Left lobe of liver (tissue), 2 donors: ENCODE data around the gene FSD1. TPM values are rescaled to one million over a fixed set of nuclear protein-coding genes. Genes with fewer than 3 reads are reported as not detected.
"Not testable (repeated sequence)": the region's sequence is repeated elsewhere in the genome, so short reads cannot be mapped to it uniquely, and the experiment has no call there.

Source experiments
- ATAC-seq: fragments of 200-7000 bp; cut with Tn5 transposase; one replicate; pipeline ENCODE4 v1.9.1; 2020; ENCODE audit warnings: mild to moderate bottlenecking, moderate library complexity
- DNase-seq: peaks from one replicate; pipeline ENCODE4 v3.0.0-alpha.2; 2020; ENCODE audit warnings: low spot score
- total RNA-seq: library from RNA; stranded (reverse); gene quantifications from one replicate; pipeline ENCODE4 v1.2.1, GENCODE V29; 2021
- donor health status: DM: no; HTN: no; CAD: no; lungs with moderate emphysema.
- donor health status: DM: no; HTN: yes; CAD: no.

The FSD1 gene
- total RNA-seq, 1 donor from 2014 or later = 1.3 TPM

- ATAC-seq = peak; percentile 98
- peak; percentile 92 for DNase-seq
These were observed 20.0 kb upstream of the FSD1 start for GRCh38 chr19:4284176-4284958.

GRCh38 chr19:4284974-4285373 lies 19.4 kb upstream of the FSD1 start:
- ATAC-seq = no peak
- no peak for DNase-seq

- ATAC-seq, DNase-seq: not testable (repeated sequence)
These were observed 18.3 kb upstream of the FSD1 start for GRCh38 chr19:4286141-4286540.

GRCh38 chr19:4288091-4288777 lies 16.2 kb upstream of the FSD1 start:
- ATAC-seq (no peak), DNase-seq (no peak)

DNA sequence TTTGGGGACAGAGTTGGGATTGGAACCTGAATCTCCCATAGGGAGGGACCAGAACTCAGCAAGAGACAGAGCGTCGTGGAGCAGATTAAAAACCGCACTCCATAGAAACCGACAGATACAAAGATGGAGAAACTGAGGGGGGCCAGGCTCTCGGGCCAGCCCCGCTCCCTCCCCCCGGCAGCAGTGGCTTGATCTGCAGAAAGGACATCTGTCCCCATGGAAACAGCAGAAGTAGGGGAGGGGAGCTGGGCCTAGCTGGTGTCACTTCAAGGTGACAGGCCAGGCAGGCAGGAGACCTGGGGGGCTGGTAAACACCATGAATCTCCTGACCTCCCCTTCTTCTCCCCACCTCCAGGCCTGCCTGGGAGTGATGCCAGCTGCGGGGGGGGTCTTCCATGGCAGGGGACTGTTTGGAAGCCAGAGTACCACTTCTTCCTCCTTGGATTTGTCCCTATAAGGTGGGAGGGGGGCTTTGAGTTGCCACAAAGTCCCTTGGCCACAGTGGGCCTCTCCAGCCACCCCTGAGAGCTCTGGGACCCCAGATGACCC lies 13.1 kb upstream of the FSD1 start:
- no peak for ATAC-seq
- no peak for DNase-seq

GRCh38 chr19:4292515-4292914 lies 11.9 kb upstream of the FSD1 start:
- no peak for ATAC-seq

GRCh38 chr19:4294389-4294788 lies 10.0 kb upstream of the FSD1 start:
- ATAC-seq = no peak

More at GRCh38 chr19:4292515-4292914, 11.9 kb upstream of the FSD1 start:
- no peak for DNase-seq

DNA sequence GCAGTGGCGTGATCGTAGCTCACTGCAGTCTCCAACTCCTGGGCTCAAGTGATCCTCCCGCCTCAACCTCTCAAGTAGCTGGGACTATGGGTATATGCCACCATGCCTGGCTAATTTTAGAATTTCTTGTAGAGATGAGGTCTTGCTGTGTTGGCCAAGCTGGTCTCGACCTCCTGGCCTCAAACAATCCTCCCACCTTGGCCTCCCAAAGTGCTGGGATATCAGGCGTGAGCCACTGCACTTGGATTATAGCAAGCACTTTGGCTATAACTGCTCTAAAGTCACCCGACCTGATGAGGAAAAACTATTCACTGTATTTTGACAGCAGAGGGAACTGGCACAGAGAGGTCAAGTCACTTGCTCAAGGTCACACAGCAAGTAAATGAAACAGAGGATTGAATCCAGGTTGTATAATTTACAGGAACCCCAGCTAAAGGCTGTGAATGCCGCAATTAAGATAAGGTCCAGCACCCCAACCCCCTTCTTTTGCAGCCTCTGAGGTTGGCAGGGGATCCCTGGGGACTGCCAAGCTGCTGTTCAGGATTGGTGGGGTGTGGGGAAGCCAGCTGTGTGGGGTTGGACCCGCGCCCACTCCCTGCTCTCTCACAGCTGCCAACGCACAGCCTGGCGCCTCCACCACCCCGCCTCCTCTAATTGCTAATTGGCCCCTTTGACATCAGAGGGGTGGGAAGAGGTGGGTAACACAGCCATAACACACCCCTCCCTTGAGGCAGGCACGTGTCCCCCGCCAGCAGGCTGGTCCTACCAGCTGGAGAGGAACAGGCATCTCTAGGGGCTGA lies 8.2 kb upstream of the FSD1 start:
- DNase-seq = no peak
- no peak for ATAC-seq

More at GRCh38 chr19:4294389-4294788, 10.0 kb upstream of the FSD1 start:
- no peak for DNase-seq

GRCh38 chr19:4297901-4298809 lies 6.2 kb upstream of the FSD1 start:
- ATAC-seq (no peak), DNase-seq (no peak)

DNA sequence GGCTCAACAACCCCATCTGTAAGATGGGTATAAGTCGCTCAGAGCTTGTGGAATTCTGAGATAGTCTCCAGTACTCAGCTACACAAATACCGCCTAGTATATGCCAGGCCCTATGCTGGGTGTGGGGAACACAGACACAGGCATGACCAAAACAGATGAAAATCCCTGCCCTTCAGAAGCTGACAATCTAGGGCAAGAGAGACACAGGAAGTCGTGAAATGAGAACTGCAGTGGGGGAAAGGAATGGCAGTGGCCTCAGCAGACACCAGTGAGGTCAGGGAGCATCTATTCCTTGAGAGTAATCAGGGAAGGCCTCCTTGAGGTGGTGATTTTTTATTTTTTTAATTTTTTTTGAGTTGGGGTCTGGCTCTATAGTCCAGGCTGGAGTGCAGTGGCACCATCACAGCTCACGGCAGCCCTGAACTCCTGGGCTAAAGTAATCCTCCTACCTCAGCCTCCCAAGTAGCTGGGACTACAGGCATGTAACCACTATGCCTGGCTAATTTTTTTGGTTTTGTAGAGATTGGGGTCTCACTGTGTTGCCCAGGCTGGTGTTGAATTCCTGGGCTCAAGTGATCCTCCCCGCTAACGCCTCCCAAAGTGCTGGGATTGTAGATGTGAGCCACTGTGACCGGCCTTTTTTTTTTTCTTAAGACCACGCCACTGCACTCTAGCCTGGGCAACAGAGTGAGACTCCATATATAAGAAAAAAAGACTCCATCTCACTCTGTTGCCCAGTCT lies 5.4 kb upstream of the FSD1 start:
- ATAC-seq = no peak

DNA sequence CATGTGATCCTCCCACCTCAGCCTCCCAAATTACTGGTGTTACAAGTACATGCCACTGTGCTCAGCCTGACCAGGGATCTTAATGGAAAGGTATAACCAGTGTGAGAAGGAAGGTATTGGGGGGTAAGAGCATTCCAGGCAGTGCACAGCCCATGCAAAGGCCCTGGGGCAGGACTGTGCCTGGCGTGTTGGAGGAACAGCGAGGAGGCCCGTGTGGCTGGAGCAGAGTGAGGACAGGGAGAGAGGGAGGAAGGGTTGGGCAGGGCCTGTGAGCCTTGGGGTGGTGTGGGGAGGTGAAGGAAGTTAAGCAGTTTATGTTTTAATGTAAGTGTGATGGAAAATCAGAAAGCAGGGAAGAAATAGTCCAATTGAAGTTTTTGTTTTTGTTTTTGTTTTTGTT lies 3.8 kb upstream of the FSD1 start:
- no peak for DNase-seq

More for the DNA sequence above, 5.4 kb upstream of the FSD1 start:
- no peak for DNase-seq

DNA sequence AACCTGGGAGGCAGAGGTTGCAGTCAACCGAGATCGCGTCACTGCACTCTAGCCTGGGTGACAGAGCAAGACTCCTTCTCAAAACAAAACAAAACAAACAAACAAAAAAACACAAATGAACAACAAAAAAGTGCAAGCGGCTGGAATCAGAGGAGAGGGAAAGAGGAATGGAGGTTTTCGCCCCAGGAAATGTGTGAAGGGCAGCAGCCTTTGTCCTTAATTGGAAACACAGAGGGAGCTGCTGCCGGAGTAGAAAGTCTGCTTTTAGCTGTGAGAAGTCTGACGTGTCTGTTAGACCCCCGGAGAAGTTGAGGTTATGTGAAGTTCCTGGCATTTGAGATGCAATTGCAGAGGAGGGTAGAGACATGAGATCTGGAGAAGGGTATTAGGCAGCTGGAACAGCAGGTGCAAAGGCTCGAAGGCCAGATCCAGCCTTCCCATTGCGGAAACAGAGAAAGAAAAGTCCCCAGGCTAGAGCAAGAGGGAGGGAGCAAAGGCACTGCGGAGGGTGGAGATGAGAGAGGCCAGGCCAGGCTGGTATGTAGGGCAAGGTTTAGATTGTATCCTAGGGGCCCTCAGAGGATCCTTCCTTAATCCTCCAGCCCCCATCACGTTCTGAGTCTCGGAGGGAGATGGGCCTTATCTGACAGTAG lies 2.7 kb upstream of the FSD1 start:
- DNase-seq (no peak), ATAC-seq (no peak)

More for the DNA sequence above, 3.8 kb upstream of the FSD1 start:
- no peak for ATAC-seq

- ATAC-seq = no peak
- no peak for DNase-seq
These were observed 2.2 kb upstream of the FSD1 start, which contains the start of gene TMIGD2 for GRCh38 chr19:4302243-4302640. Gene TMIGD2, minus strand, starts transcription at chr19:4302389. Its CDS starts 4 bp downstream, at chr19:4302385.

DNA sequence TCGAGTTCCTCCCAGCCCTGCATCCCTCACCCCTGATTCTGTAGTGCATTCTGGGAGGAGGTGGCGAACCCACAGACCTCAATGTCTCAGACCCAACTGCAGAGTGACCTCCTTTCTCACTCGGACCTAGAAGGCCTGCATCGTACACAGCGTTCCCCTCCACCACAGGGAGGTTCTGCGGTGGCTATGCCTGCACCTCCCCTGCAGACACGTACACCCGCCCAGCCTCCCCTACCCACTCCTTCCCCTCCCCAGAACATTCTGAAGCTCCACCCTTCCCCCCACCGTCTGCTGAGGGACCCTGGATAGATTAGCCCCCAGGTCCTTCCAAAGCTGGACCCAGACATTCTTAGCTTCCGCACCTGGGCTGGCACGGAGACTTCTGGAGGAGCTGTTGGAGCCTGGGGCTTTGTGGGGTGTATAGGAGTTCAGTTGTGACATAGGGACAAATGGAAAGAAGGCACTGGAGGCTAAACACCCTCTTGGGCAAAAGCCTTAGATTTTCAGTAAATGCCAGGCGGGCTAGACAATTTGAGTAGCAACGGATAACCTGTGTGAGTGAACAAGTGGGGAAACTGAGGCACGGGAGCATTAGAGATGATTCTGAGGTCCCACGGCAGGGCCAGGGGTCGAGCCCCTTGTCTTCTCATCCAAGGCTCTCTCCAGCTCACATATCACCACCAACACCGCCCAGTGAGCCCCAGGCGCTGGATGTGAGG lies 420 bp upstream of the FSD1 start:
- DNase-seq = no peak
- ATAC-seq = no peak

DNA sequence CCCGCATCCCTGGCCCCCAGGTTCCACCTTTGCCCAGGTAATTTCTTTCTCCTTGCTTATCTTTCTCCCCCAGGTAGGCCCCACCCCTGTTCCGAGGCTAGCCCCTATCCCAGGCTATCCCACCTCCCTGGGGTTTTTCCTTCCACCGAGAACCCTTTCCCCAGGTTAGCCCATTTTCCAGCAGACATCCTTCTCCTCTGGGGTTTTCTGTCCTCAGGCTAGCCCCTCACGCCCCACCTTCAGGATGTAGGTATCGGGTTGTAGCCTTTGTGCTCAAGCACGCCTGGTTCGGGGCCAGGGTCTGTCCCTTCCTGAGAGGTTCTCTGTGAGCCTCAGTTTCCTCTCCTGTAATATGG lies 837 bp downstream of the FSD1 start:
- DNase-seq (no peak), ATAC-seq (no peak)

GRCh38 chr19:4305659-4306058 lies 1.3 kb downstream of the FSD1 start:
- ATAC-seq = no peak

DNA sequence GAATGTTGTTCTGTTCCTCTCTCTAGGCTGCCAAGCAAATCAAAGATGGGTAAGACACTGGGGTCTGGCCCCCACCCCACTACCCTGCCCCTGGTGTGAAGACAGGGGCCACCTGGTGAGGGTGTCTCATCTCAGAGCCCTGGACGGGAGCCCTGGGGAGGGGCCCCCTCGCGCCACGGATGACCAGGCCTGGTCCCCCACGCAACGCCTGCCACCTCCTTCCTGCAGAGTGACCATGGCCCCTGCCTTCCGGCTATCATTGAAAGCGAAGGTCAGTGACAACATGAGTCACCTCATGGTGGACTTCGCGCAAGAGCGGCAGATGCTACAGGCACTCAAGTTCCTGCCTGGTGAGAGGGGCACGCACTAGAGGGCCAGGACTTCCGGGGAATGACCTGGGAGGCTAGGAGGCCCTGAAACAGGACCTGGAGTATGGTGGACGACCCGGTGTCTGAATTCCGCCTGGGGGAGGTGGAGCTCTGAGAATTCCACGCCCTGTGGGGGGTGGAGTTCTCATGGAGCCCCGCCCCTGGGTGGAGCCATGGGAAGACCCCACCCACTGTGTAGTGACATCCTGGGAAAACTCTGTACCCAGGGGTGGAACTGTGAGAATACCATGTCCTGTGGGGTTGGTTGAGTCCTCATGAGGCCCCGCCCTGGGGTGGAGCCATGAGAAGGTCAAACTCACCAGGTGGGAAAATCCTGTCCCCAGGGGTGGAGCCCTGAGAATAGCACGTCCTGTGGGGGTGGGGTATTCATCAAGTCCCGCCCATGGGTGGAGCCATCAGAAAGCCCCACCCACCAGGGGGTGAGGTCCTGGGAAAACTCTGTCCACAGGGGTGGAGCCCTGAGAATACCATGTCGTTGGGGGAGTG lies 6.1 kb downstream of the FSD1 start:
- ATAC-seq = no peak
- DNase-seq = no peak

More at GRCh38 chr19:4305659-4306058, 1.3 kb downstream of the FSD1 start:
- DNase-seq = no peak
